ENCODE data around the gene CETN1. TPM values are rescaled to one million over a fixed set of nuclear protein-coding genes. Genes with fewer than 3 reads are reported as not detected.

Gene CETN1
- total RNA-seq, 2 donors from 2014 or later, result not detected

DNA sequence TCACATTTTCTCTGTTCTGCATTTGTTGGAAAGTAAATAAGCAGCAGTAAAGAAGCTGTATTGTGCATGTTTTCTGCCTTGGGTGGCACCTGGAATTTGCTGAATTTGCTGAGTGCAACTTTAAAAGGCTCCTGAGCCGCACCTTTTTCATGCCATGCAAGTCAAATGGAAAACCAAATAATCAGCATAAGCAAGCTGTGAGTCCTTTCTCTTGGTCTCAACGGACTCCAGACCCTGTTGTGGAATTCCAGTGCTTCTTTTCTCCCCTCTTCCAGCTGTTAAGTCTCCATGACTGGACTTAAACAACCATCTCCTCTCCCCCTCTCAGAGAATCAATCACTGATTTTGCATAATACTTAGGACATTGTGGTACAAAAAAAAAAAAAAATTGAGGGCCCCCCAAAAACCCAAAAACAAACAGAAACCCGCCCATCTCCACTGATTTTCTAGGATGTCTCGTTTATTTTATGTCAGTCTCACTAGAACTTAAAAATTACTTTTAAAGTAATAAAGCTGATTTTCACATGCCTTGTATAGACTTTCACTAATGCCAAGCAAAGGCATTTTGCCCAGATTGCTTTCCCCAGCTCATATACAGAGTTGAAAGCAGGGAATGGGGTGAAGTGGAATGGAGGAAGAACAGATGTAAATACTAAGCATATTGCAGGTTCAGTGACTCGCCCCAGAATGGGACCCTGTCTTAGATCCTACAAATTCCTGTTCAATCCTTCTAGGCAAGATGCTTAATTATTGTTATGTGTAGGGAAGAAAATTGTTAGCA is 5.1 kb upstream of the CETN1 start:
- 67 to 75% methylated on average over 2 to 4 of the region's 5 CpGs for WGBS, 2 experiments (ENCODE audit: insufficient coverage in 1 of 2, insufficient read length in 1 of 2)
- Histone ChIP-seq H3K27me3 (ENCODE audit: control insufficient read depth, insufficient read depth, low read length, poor library complexity, severe bottlenecking) (no peaks in the 10 kb centered on the region), H3K9ac (ENCODE audit: extremely low read depth, low read length, poor library complexity, severe bottlenecking) (no peak overlapping the region), H3K9me3 (ENCODE audit: control insufficient read depth, low read length) (no peaks in the 10 kb centered on the region), H3K36me3 (ENCODE audit: control insufficient read depth, insufficient read depth, low read length) (no peaks in the 10 kb centered on the region), H3K4me1 (ENCODE audit: control insufficient read depth, insufficient read depth, low read length) (peaks cover 18% of the 10 kb centered on the region), H3K27ac (ENCODE audit: low read depth, low read length) (no peak overlapping the region), H3K4me3 (ENCODE audit: low read length) (no peak overlapping the region)
- no peaks in the 10 kb centered on the region for H3K27me3 Mint-ChIP-seq (ENCODE audit: insufficient read depth)
- H3K9me3 Mint-ChIP-seq, result peaks cover 1% of the 10 kb centered on the region
- H3K4me3 Mint-ChIP-seq, result no peak overlapping the region
- TF ChIP-seq, protein P1, sequence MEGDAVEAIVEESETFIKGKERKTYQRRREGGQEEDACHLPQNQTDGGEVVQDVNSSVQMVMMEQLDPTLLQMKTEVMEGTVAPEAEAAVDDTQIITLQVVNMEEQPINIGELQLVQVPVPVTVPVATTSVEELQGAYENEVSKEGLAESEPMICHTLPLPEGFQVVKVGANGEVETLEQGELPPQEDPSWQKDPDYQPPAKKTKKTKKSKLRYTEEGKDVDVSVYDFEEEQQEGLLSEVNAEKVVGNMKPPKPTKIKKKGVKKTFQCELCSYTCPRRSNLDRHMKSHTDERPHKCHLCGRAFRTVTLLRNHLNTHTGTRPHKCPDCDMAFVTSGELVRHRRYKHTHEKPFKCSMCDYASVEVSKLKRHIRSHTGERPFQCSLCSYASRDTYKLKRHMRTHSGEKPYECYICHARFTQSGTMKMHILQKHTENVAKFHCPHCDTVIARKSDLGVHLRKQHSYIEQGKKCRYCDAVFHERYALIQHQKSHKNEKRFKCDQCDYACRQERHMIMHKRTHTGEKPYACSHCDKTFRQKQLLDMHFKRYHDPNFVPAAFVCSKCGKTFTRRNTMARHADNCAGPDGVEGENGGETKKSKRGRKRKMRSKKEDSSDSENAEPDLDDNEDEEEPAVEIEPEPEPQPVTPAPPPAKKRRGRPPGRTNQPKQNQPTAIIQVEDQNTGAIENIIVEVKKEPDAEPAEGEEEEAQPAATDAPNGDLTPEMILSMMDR (conservative IDR thresholded peaks at IDR 0.05), result no peak
- H3K4me1 Mint-ChIP-seq, result peaks cover 38% of the 10 kb centered on the region
- DNase-seq, result peak; percentile 50
- H3K36me3 Mint-ChIP-seq (ENCODE audit: low read depth), result no peaks in the 10 kb centered on the region
- no peak overlapping the region for H3K27ac Mint-ChIP-seq

DNA sequence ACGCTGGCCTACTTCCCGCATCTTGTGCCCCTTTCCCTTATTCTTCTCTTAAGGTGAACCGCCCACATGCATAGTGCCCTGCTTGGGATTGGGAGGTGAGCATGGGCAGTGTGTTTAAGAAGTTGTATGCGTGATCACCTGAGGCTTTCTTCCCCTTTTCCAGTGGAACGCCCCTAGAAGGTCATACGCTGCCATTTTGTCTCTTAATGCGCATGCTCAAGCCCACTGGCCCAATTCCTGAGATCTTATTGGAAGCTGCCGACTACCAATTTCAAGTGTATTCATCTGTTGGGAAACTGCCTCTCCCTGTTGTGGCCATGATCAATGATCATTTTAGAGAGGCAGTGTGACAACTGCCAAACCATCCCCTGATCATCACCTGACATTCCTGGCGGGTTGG is 3.3 kb upstream of the CETN1 start:
- Histone ChIP-seq H3K4me3 (ENCODE audit: low read length) (no peak overlapping the region), H3K9me3 (ENCODE audit: control insufficient read depth, low read length) (no peaks in the 10 kb centered on the region), H3K4me1 (ENCODE audit: control insufficient read depth, insufficient read depth, low read length) (peaks cover 18% of the 10 kb centered on the region), H3K27ac (ENCODE audit: low read depth, low read length) (no peak overlapping the region), H3K27me3 (ENCODE audit: control insufficient read depth, insufficient read depth, low read length, poor library complexity, severe bottlenecking) (no peaks in the 10 kb centered on the region), H3K9ac (ENCODE audit: extremely low read depth, low read length, poor library complexity, severe bottlenecking) (no peak overlapping the region), H3K36me3 (ENCODE audit: control insufficient read depth, insufficient read depth, low read length) (no peaks in the 10 kb centered on the region)
- Mint-ChIP-seq H3K36me3 (ENCODE audit: low read depth) (no peaks in the 10 kb centered on the region), H3K4me1 (peaks cover 38% of the 10 kb centered on the region), H3K4me3 (no peak overlapping the region), H3K9me3 (peaks cover 1% of the 10 kb centered on the region), H3K27me3 (ENCODE audit: insufficient read depth) (no peaks in the 10 kb centered on the region), H3K27ac (no peak overlapping the region)
- WGBS, 2 experiments (ENCODE audit: insufficient coverage in 1 of 2, insufficient read length in 1 of 2), result 94 to 95% methylated on average over 9 of the region's 9 CpGs
- TF ChIP-seq, protein P1 (conservative IDR thresholded peaks at IDR 0.05), result no peak
- no peak for DNase-seq

DNA sequence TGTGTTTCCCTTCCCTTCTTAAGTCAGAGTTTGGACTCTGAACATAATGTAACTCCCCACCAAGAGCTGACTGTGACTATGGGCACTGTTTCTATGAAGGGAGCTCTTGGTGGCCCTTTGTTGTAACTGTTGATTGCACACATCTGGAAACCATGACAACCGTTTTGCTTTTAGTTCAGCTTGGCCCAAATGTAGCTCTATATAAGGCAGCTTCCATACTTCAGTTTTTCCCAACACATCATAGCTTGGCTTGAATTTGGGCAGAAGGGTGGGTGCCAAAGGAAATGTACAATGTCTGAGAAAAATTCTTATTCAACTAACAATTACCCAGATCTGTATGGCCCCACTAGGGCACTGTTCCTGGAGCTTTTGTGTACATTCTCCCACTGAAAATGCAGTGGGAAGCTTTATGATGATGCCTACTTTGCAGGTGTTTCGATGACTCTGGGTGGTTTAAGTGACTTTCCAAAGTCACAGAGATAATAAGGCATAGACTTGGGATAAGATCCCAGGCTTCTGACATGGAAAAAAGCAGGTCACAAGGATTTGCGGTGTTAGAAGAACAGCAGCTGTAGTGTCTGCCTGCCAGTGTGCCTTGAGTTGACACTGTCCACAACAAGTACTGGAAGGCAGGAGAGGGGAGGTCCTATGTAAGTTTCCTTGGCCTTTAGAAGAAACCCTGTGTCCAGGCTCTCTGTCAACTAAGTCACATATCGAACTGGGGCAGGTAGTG is 2.4 kb upstream of the CETN1 start:
- H3K27ac Mint-ChIP-seq, result no peak overlapping the region

More for the DNA sequence above, 2.4 kb upstream of the CETN1 start:
- H3K36me3 ChIP-seq (ENCODE audit: control insufficient read depth, insufficient read depth, low read length), result no peaks in the 10 kb centered on the region
- DNase-seq, result no peak
- Mint-ChIP-seq H3K27me3 (ENCODE audit: insufficient read depth) (no peaks in the 10 kb centered on the region), H3K36me3 (ENCODE audit: low read depth) (no peaks in the 10 kb centered on the region), H3K4me3 (no peak overlapping the region), H3K4me1 (peaks cover 30% of the 10 kb centered on the region), H3K9me3 (peaks cover 1% of the 10 kb centered on the region)
- H3K9me3 ChIP-seq (ENCODE audit: control insufficient read depth, low read length), result no peaks in the 10 kb centered on the region
- TF ChIP-seq, protein P1 (conservative IDR thresholded peaks at IDR 0.05), result no peak
- H3K27ac ChIP-seq (ENCODE audit: low read depth, low read length), result no peak overlapping the region
- no peak overlapping the region for H3K9ac ChIP-seq (ENCODE audit: extremely low read depth, low read length, poor library complexity, severe bottlenecking)
- WGBS, 2 experiments (ENCODE audit: insufficient coverage in 1 of 2, insufficient read length in 1 of 2), result 84 to 100% methylated on average over 2 to 3 of the region's 4 CpGs
- H3K4me1 ChIP-seq (ENCODE audit: control insufficient read depth, insufficient read depth, low read length), result peaks cover 12% of the 10 kb centered on the region
- no peak overlapping the region for H3K4me3 ChIP-seq (ENCODE audit: low read length)
- H3K27me3 ChIP-seq (ENCODE audit: control insufficient read depth, insufficient read depth, low read length, poor library complexity, severe bottlenecking), result no peaks in the 10 kb centered on the region
